Activated CD4-positive, alpha-beta T cell treated with anti-CD3 and anti-CD28 coated beads, Interleukin-2, amount 50 U/mL, for 48 hours (primary cell): Measurements from ENCODE around the gene DLX2.

Source experiments
- DNase-seq, 2 experiments: peaks; one replicate each; pipeline ENCODE4 v3.0.0-alpha.2; 2020

DLX2 gene

DNA sequence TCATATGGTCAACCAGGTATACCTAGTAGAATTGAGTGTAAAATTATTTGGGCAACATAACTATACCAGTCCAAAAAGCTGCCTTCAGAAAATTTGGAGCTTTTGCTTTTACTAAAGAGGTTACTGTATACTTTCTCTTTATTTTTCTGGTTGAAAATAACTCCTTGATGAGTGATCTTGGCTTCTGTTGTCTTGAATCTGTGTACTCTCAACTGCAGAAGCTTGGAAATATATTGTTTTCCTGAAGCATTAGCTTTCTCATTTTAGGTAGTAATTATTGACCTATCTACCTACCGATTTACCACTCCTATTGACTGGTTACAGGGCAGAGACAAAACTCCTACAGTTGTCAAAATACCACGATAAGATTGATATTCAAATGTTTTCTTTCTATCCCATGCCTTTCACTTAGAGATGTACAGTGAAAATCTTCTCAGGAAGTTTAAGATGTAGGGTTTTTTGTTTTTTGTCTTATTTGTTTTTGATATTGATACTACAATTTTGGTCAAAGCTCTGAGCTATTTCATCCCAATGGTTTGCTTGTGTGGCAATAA is 53.1 kb downstream of the DLX2 start:
- no peak for DNase-seq
